SU-DHL-6 (cell line): Measurements from ENCODE around the gene PRR23E.

ENCODE experiments used
- EZH2phosphoT487 ChIP-seq: fragments of 200-600 bp; sonication (generic), shearing (Covaris generic); conservative IDR thresholded peaks from 2 replicates; pipeline ENCODE4 v1.6.1; 2018; ENCODE audit warnings: mild to moderate bottlenecking, antibody characterized with exemption, low read length, moderate library complexity, mixed read lengths
- TF ChIP-seq, protein P1 (sequence below): fragments of 200-600 bp; sonication (generic); IDR thresholded peaks from one replicate; pipeline ENCODE4 v1.5.1; 2017; ENCODE audit warnings: antibody characterized with exemption, mild to moderate bottlenecking, low read length, moderate library complexity; ENCODE audit not compliant: insufficient read depth, poor library complexity, severe bottlenecking

DNA sequence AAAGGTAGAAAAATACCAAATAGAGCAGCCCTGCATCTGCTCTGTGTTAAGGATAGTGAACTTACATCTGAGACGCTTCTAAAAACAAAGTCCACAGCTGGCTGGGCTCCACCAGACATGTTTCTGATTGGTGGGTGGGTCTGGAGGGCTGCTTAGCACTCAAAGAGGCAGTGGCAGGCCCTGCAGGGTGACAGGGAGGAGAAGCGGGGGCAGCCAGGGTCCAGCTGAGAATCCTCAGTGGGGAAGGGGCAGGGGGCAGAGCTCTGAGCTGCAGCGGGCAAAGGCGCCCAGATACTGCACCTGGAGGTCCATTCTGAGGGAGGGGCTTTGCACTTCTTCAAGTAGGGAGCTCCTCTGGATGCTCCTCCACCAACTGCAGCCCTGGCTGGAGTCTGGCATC is 28.1 kb downstream of the PRR23E start:
- TF ChIP-seq, protein P1, sequence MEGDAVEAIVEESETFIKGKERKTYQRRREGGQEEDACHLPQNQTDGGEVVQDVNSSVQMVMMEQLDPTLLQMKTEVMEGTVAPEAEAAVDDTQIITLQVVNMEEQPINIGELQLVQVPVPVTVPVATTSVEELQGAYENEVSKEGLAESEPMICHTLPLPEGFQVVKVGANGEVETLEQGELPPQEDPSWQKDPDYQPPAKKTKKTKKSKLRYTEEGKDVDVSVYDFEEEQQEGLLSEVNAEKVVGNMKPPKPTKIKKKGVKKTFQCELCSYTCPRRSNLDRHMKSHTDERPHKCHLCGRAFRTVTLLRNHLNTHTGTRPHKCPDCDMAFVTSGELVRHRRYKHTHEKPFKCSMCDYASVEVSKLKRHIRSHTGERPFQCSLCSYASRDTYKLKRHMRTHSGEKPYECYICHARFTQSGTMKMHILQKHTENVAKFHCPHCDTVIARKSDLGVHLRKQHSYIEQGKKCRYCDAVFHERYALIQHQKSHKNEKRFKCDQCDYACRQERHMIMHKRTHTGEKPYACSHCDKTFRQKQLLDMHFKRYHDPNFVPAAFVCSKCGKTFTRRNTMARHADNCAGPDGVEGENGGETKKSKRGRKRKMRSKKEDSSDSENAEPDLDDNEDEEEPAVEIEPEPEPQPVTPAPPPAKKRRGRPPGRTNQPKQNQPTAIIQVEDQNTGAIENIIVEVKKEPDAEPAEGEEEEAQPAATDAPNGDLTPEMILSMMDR, result no peak
- TF ChIP-seq EZH2phosphoT487, result no peak
